Hindlimb muscle (tissue), 1 donor: ENCODE results near the gene USP9X. TPM values are rescaled to one million over a fixed set of nuclear protein-coding genes. Genes with fewer than 3 reads are reported as not detected.
"Not testable (repeated sequence)": the region's sequence is repeated elsewhere in the genome, so short reads cannot be mapped to it uniquely, and the experiment has no call there.

ENCODE experiments used
- DNase-seq: peaks from one replicate; pipeline ENCODE4 v3.0.0-alpha.2; 2013
- polyA plus RNA-seq: library from polyadenylated mRNA; unstranded; fragments of 120-200 nt; gene quantifications from one replicate; pipeline ENCODE4 v1.2.1, GENCODE V29; 2013; ENCODE audit not compliant: insufficient read length

USP9X gene
- polyA plus RNA-seq, 1 donor, result 54.9 TPM

- no peak for DNase-seq
These were observed 2.0 kb downstream of the USP9X start for GRCh38 chrX:41087201-41087600.

DNA sequence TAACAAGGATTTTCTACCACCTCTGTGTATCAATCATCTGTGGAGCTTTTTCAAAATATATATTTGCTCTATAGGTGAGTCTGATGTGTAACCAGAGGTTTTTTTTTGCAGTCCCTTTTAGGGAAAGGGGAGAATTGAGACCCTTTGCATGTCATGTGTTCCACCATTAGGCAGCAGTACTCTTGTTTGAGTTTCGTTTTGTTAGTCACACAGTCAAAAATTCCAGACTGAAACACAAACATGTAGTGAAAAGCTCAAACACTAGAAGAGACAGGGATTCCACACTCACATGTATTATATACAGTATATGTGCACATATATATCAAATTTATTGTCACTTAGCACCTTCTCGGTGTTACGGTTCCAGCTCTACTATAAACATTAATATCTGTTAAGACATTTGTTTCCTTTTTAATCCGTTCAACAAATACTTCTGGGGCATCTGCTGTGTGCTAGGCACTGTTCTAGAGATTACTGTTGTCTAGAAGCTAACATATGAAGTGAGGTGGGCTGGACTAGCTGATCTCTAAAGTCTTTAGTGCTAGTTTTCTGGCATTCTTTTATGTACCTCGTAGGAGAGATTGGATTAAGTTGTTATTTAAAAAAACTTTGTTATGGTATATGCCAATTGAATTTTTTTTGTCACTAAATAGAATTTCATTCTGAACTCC lies 5.5 kb downstream of the USP9X start:
- DNase-seq, result no peak

DNA sequence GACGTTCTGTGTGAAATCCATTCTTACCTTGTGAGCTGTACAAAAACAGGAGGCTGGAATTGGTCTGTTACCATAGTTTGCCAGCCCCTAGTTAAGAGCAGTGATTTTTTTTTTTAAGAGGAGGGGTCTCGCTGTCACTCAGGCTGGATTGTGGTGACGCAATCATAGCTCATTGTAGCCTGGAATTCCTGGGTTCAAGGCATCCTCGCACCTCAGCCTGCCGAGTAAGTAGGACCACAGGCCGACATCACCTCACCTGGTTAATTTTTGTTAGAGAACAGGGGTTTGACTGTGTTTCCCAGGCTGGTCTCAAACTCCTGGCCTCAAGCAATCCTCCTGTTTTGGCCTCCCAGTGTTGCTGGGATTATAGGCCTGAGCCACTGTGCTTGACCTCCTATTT lies 7.5 kb downstream of the USP9X start:
- DNase-seq, result no peak

- DNase-seq, result no peak
These were observed 9.9 kb downstream of the USP9X start for GRCh38 chrX:41095174-41095573.

- DNase-seq, result no peak
These were observed 10.7 kb downstream of the USP9X start for GRCh38 chrX:41095908-41096307.

- no peak for DNase-seq
These were observed 11.2 kb downstream of the USP9X start for GRCh38 chrX:41096339-41096955.

GRCh38 chrX:41097326-41097725 lies 12.1 kb downstream of the USP9X start:
- no peak for DNase-seq

DNA sequence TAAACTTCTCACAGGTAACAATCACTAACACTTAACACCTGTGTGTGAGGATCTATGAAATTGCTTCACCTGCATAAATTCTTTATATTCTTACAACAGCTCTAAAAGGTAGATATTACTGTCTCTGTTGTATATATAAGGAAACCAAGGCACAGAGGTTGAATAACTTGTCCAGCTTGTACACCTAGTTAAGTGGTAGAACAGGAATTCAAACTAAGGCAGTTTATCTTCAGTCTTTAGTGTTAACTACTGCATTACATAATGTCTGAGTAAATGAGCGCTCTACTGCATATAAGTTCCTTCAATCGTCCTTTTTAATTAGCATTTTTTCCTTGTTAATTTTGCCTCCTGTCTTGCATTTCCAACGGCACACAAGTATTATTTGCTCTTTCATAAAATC lies 15.0 kb downstream of the USP9X start:
- no peak for DNase-seq

DNA sequence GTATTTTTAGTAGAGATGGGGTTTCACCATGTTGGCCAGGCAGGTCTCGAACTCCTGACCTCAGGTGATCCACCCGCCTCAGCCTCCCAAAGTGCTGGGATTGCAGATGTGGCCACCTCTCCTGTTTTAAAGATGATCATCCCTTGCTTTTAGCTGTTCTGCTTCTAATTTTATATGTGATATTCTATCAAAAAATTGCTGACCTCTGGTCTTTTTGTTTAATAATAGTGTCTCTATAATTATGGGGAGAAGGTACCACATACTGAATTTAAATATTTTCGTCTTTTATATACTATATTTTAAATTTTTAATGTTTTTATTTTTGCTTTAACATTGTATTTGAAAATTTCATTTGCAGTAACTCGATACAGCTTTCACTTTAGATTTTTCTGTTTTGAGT lies 15.6 kb downstream of the USP9X start:
- DNase-seq, result no peak

- DNase-seq, result no peak
These were observed 19.8 kb downstream of the USP9X start for GRCh38 chrX:41105005-41105404.

DNA sequence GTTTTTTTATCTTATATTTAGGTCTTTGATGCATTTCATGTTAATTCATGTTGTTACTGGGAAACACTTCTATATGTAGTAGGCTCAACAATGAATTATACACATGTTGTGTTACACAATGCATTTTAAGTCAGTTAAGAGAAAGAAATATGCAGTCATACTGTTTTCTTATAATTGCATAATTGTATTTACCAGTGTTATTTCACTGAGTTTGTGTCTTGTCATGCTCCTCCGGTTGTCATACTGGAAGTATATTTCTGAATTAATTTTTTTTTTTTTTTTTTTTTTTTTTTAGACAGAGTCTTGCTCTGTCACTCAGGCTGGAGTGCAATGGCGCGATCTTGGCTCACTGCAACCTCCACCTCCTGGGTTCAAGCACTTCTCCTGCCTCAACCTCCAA lies 21.0 kb downstream of the USP9X start:
- DNase-seq, result not testable (repeated sequence)

GRCh38 chrX:41108007-41108406 lies 22.8 kb downstream of the USP9X start:
- DNase-seq, result no peak

DNA sequence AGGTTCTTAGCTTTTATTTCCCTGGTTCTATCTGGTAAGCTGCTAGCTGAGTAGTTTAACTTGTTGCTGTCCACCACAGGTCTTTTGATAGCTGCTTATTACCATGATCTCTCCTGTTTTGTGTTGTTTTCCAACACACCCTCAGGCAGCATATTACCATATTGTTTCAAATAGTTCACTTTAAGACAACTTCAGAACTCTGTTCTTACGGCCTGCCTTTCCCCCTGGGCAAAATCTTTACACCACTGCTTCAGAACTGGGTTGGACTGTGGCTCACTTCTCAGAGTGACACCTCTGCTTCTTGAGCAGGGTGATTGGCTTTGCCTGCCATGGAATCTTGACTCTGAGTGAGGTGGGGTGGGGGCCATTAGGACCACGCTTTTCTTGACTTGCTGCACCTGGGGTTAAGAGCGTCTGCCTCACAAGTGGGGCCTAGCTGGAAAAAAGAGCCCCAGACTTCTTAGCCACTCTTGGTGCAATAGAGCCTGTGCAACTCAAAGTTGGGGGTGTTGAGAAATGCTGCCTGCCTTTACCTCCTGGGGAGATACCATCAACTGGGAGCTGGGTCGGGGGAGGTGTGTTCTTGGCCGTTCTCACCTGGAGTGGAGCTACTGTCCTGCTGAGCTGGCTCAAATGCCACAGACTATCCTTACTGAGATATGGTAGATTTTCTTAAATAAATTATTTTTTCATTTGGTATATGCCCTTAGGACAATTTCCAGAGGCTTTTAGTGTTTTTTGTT lies 23.4 kb downstream of the USP9X start:
- no peak for DNase-seq

DNA sequence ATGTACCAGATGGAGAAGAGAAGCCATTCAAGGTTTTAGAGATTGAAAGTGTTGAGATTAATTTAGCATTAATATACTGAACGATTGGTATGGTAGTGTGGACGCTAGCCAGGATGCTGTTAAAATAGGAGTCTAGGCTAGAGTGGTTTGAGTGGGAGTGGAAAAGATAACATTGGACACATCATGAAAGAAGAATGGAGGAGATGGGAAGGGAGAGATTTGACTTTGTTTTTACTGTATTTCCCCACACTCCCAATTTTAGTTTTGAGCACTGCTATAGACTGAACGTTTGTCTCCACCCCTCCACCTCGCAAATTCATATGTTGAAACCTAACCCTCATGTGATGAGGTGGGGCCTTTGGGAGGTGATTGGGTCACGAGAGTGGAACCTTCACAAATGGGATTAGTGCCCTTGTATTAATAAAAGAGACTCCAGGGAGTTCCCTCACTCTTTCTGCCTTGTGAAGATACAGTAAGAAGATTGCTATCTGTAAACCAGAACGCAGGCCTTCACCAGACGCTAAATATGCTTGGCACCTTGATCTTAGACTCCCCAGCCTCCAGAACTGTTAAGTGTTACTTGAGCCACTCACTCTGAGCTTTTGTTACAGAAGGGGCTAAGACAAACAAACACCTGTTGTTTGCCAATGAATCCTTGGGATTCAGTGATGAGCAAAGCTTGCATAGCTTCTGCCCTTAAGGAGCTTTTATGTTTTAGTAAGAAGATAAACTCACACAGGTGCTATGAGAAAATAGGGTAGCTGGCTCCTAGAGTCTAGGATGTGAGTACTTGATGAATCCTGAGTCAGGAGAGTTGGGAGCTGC lies 25.8 kb downstream of the USP9X start:
- no peak for DNase-seq

DNA sequence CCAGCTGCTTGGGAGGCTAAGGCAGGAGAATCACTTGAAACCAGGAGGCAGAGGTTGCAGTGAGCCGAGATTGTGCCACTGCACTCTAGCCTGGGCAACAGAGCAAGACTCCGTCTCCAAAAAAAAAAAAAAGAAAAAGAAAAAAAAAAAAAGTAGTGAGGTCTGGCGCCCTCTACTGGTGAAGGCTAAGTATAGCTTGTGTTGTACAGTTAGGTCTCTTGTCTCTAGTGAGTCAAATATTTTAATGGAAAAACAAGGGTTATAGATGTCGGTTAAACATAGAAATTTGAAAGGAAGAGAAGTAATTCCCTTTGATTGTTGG lies 29.8 kb downstream of the USP9X start:
- peak; percentile 22 for DNase-seq

- no peak for DNase-seq
These were observed 31.7 kb downstream of the USP9X start for GRCh38 chrX:41116948-41117347.

- DNase-seq, result no peak
These were observed 32.9 kb downstream of the USP9X start for GRCh38 chrX:41118156-41118555.

DNA sequence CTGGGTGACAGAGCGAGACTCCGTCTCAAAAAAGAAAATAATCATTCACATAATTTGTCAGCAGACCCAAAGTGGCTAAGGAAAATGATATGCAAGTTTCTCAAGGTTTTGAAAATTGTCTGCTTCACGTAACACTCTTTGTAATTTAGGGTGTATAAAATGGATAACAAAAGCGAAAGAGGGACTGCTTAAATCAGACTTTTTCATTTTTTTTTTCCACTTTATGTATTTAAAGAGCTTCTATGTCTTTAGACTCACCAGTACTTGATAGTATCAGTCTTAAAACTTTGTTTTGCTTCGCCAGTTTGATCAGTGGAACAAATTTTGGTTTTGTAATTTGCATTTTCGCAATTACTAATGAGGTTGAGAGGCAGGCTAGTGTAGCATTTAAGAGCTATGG lies 34.6 kb downstream of the USP9X start:
- no peak for DNase-seq

DNA sequence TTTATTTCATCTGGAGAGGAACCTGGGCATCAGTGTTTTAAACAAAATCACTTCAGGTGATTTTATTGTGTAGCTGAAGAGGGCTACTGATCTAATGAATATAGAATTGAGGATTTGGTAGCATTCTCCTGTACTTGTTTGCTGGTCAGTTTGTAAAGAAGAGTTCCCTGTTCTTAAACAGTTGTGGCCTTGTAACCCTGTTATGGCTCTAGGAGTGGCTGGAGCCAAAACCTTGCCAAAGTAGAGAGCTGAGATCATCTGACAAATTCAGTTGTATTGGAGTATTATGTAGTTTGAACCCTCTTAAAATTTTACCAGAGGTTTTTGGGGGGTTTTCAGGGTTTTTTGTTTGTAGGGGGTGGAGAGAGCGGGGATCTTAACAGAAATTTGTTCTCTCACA lies 36.5 kb downstream of the USP9X start:
- no peak for DNase-seq

GRCh38 chrX:41122664-41123257 lies 37.5 kb downstream of the USP9X start:
- no peak for DNase-seq

DNA sequence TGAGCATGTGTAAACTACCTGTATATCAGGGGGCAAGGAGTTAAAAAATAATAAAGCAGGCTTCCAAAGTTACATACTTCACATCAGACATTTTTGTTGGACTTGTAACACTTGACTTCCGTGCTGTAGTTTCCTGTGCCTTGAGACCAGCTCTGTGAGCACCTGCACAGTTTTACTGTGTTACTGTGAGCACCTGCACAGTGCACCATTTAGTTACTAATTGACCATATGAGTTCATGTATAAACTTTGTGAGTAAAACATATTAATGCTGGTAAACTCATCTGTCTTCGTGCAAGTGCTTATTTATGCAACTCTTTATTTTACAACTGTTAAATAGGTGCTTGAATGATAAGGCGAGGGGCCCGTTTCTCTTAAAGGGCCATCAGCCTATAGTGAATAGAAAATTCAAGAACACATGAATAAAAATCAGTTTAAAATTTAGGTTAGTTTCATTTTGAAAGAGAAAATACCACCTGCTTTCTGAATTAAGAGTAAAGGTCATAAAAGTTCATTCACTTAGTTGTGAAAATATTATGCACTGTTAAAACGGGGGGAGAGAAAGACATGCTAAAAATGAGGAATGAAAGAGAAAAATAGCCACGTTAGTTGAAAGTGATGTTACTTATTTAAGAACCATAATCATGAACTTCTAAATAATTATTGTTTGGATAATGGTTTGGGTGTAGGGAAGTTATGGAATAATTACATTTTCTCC lies 42.4 kb downstream of the USP9X start:
- no peak for DNase-seq

DNA sequence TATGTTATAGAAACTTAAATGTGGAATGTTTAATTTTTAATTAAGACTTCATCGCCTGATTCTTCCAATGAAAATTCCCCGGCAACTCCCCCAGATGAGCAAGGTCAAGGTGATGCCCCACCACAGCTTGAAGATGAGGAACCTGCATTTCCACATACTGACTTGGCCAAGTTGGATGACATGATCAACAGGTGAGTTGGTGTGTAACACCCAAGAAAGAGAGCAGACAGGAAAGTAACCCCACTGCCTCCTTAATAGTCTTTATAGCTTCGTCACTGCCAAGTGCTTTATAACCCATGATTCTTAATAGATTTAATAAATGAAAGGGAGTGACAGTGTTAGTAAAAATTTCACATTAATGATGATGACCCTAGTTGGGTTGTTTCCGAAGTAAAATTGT lies 43.7 kb downstream of the USP9X start:
- no peak for DNase-seq
